Measurements from ENCODE around the gene KLF6. TPM values are rescaled to one million over a fixed set of nuclear protein-coding genes. Genes with fewer than 3 reads are reported as not detected.

Gene KLF6
- total RNA-seq, 2 experiments from 2014 or later = 851 to 874 TPM

GRCh38 chr10:3763852-3764625, 21.0 kb downstream of the KLF6 start:
- Histone ChIP-seq H3K4me1 (ENCODE audit: insufficient read depth, low read length) (peaks cover 73% of the 10 kb centered on the region), H3K27me3 (ENCODE audit: control insufficient read depth in 1 of 2, insufficient read depth in 2 of 2, low read length in 2 of 2) (no peaks in the 10 kb centered on the region), H3K27ac (ENCODE audit: low read depth in 1 of 2, low read length in 2 of 2) (peak overlapping the region in 1 of 2 donors; percentile 28), H3K36me3 (ENCODE audit: insufficient read depth, low read length) (no peaks in the 10 kb centered on the region), H3K9me3 (ENCODE audit: control insufficient read depth in 1 of 2, insufficient read depth in 1 of 2, low read length in 2 of 2) (no peaks in the 10 kb centered on the region), H3K4me3 (ENCODE audit: low read length) (peak overlapping the region; percentile 30)
- Mint-ChIP-seq H3K4me3 (peak overlapping the region; percentile 80), H3K36me3 (ENCODE audit: low read depth) (no peaks in the 10 kb centered on the region), H3K27ac (peak overlapping the region; percentile 82), H3K4me1 (ENCODE audit: low read depth) (peaks cover 75% of the 10 kb centered on the region), H3K27me3 (no peaks in the 10 kb centered on the region), H3K9me3 (no peaks in the 10 kb centered on the region)
- ChIA-PET CTCF (interaction anchor here (1.1 kb wide), 1 partner anchor 133 kb away, joined by 3 read pairs; no protein-coding TSS in a partner anchor), POLR2A (interaction anchor here (0.7 to 6.5 kb wide), 8 partner anchors 12 to 128 kb away, joined by 3 to 98 read pairs (median 5); partner anchors contain the start of gene KLF6)
- no peak for DNase-seq
- intact Hi-C loops (cut with DNase I, micrococcal nuclease) = loop anchor here in 1 of 2 experiments (5.0 kb wide), 1 partner anchor 92 kb away; no protein-coding TSS in a partner anchor
- TF ChIP-seq CTCF (IDR thresholded peaks at IDR 0.05) = no peak
- ATAC-seq (ENCODE audit: poor library complexity) = no peak

GRCh38 chr10:3763035-3763456, 22.0 kb downstream of the KLF6 start:
- TF ChIP-seq CTCF (IDR thresholded peaks at IDR 0.05) = no peak
- Histone ChIP-seq H3K4me3 (ENCODE audit: low read length) (no peak overlapping the region), H3K27me3 (ENCODE audit: control insufficient read depth in 1 of 2, insufficient read depth in 2 of 2, low read length in 2 of 2) (no peaks in the 10 kb centered on the region), H3K36me3 (ENCODE audit: insufficient read depth, low read length) (no peaks in the 10 kb centered on the region), H3K27ac (ENCODE audit: low read depth in 1 of 2, low read length in 2 of 2) (no peak overlapping the region), H3K4me1 (ENCODE audit: insufficient read depth, low read length) (peaks cover 83% of the 10 kb centered on the region), H3K9me3 (ENCODE audit: control insufficient read depth in 1 of 2, insufficient read depth in 1 of 2, low read length in 2 of 2) (no peaks in the 10 kb centered on the region)
- DNase-seq (peak in 2 of 14 experiments; percentile 37 to 48), ATAC-seq (ENCODE audit: poor library complexity) (no peak)
- no peaks in the 10 kb centered on the region for H3K9me3 Mint-ChIP-seq
- POLR2A ChIA-PET = interaction anchor here (4.2 to 6.5 kb wide), 2 partner anchors 13 to 20 kb away, joined by 56 to 98 read pairs; partner anchors contain the start of gene KLF6
- no peaks in the 10 kb centered on the region for H3K36me3 Mint-ChIP-seq (ENCODE audit: low read depth)
- CTCF ChIA-PET = no interaction called here
- H3K4me1 Mint-ChIP-seq (ENCODE audit: low read depth) = peaks cover 70% of the 10 kb centered on the region
- no peaks in the 10 kb centered on the region for H3K27me3 Mint-ChIP-seq
- intact Hi-C loops (cut with DNase I, micrococcal nuclease) = loop anchor here in 1 of 2 experiments (5.0 kb wide), 1 partner anchor 91 kb away; no protein-coding TSS in a partner anchor
- H3K4me3 Mint-ChIP-seq = peak overlapping the region; percentile 20
- peak overlapping the region; percentile 69 for H3K27ac Mint-ChIP-seq

- Mint-ChIP-seq H3K27me3 (no peaks in the 10 kb centered on the region), H3K4me1 (ENCODE audit: low read depth) (peaks cover 77% of the 10 kb centered on the region), H3K4me3 (peak overlapping the region; percentile 23), H3K36me3 (ENCODE audit: low read depth) (no peaks in the 10 kb centered on the region), H3K27ac (peak overlapping the region; percentile 69), H3K9me3 (no peaks in the 10 kb centered on the region)
- CTCF ChIA-PET = no interaction called here
- no peaks in the 10 kb centered on the region for H3K36me3 ChIP-seq (ENCODE audit: insufficient read depth, low read length)
- POLR2A ChIA-PET = interaction anchor here (1.0 to 6.5 kb wide), 4 partner anchors 13 to 187 kb away, joined by 3 to 98 read pairs (median 8); partner anchors contain the start of gene KLF6
- H3K9me3 ChIP-seq (ENCODE audit: control insufficient read depth in 1 of 2, insufficient read depth in 1 of 2, low read length in 2 of 2) = no peaks in the 10 kb centered on the region
- ATAC-seq (ENCODE audit: poor library complexity) = no peak
- no peak for DNase-seq
- no peak overlapping the region for H3K4me3 ChIP-seq (ENCODE audit: low read length)
- no peaks in the 10 kb centered on the region for H3K27me3 ChIP-seq (ENCODE audit: control insufficient read depth in 1 of 2, insufficient read depth in 2 of 2, low read length in 2 of 2)
- peaks cover 90% of the 10 kb centered on the region for H3K4me1 ChIP-seq (ENCODE audit: insufficient read depth, low read length)
- no peak for TF ChIP-seq CTCF (IDR thresholded peaks at IDR 0.05)
- intact Hi-C loops (cut with DNase I, micrococcal nuclease) = loop anchor here in 1 of 2 experiments (5.0 kb wide), 1 partner anchor 90 kb away; no protein-coding TSS in a partner anchor
- no peak overlapping the region for H3K27ac ChIP-seq (ENCODE audit: low read depth in 1 of 2, low read length in 2 of 2)
Measured at GRCh38 chr10:3762309-3762708, 22.7 kb downstream of the KLF6 start.

Measured in CD4-positive, alpha-beta T cell (primary cell).